A673 (cell line): Measurements from ENCODE around the gene SLC22A4.

Experiments used
- EZH2 ChIP-seq: fragments of 200-600 bp; sonication (generic); IDR thresholded peaks from 2 replicates; pipeline ENCODE4 v1.6.1; 2017; ENCODE audit warnings: borderline replicate concordance, low read depth, mild to moderate bottlenecking, mixed read lengths, antibody characterized with exemption, low read length; ENCODE audit not compliant: poor library complexity, severe bottlenecking
- TF ChIP-seq, protein P1 (sequence below): fragments of 300-800, 200-600 bp; sonication (generic); conservative IDR thresholded peaks from 2 replicates; pipeline ENCODE4 v1.5.1; 2017; ENCODE audit warnings: low read depth, mild to moderate bottlenecking, antibody characterized with exemption, low read length, moderate library complexity, mixed read lengths

DNA sequence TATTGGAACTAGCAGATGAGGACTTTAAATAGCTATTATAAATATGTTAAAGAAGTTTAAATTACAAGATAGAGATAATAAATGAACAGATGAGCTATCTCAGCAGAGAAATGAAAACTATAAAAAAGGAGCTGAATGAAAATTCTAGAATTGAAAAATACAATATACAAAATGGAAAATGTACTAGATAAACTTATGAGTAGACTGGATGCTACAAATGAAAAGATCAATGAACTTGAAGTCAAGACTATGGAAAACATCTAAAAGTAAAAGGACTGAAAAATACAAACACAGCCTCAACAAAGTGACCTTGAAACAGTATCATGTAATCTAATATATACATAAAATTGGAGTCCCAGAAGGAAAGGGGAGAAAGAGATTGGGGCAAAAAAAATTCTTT is 47.4 kb upstream of the SLC22A4 start:
- TF ChIP-seq, protein P1, sequence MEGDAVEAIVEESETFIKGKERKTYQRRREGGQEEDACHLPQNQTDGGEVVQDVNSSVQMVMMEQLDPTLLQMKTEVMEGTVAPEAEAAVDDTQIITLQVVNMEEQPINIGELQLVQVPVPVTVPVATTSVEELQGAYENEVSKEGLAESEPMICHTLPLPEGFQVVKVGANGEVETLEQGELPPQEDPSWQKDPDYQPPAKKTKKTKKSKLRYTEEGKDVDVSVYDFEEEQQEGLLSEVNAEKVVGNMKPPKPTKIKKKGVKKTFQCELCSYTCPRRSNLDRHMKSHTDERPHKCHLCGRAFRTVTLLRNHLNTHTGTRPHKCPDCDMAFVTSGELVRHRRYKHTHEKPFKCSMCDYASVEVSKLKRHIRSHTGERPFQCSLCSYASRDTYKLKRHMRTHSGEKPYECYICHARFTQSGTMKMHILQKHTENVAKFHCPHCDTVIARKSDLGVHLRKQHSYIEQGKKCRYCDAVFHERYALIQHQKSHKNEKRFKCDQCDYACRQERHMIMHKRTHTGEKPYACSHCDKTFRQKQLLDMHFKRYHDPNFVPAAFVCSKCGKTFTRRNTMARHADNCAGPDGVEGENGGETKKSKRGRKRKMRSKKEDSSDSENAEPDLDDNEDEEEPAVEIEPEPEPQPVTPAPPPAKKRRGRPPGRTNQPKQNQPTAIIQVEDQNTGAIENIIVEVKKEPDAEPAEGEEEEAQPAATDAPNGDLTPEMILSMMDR = no peak
- TF ChIP-seq EZH2 = no peak
